ENCODE measurements around the gene KRT32.

The KRT32 gene

DNA sequence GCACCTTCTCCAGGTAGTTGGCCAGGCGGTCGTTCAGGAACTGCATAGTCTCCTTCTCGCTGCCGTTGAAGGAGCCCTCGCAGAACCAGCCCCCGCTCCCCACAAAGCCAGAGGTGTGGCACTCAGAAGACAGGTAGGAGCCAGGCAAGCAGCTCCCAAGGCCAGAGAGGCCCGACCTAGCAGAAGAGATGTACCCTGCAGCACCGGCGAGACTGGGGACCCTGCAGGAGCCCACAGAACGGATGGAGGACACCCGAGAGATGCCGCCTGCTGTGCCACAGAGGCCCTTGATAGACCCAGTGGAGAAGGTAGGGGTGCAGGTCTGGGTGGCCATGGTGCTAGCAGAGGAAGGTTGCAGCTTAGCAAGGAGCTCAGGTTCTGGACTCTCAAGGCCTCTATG lies 22.3 kb upstream of the KRT32 start, which contains the start of gene KRT36:
Gene KRT36, minus strand, starts transcription at position 380 of the 400 bp plus-strand sequence. Its CDS starts 46 bp downstream, at position 334.
- no peaks in the 10 kb centered on the region for H3K4me1 ChIP-seq (ENCODE audit: control insufficient read depth, low read length)
- H3K27ac ChIP-seq (ENCODE audit: low read depth, low read length), result no peak within 1 kb of the TSS
- no peaks in the 10 kb centered on the region for H3F3A ChIP-seq (ENCODE audit: control insufficient read depth, insufficient read depth)
- no peak within 1 kb of the TSS for H3K4me2 ChIP-seq (ENCODE audit: low read length)
- no peaks in the 10 kb centered on the region for H3K36me3 ChIP-seq (ENCODE audit: control insufficient read depth, low read length)
- no peaks in the 10 kb centered on the region for H4K20me1 ChIP-seq (ENCODE audit: control insufficient read depth, insufficient read depth, low read depth, low read length)
- H3K4me3 ChIP-seq (ENCODE audit: low read length), result no peak within 1 kb of the TSS
- H3K79me2 ChIP-seq (ENCODE audit: control insufficient read depth, low read length), result no peaks in the 10 kb centered on the region
- no peaks in the 10 kb centered on the region for H3K9me3 ChIP-seq (ENCODE audit: control insufficient read depth, insufficient read depth, low read length)
- TF ChIP-seq, protein P1, sequence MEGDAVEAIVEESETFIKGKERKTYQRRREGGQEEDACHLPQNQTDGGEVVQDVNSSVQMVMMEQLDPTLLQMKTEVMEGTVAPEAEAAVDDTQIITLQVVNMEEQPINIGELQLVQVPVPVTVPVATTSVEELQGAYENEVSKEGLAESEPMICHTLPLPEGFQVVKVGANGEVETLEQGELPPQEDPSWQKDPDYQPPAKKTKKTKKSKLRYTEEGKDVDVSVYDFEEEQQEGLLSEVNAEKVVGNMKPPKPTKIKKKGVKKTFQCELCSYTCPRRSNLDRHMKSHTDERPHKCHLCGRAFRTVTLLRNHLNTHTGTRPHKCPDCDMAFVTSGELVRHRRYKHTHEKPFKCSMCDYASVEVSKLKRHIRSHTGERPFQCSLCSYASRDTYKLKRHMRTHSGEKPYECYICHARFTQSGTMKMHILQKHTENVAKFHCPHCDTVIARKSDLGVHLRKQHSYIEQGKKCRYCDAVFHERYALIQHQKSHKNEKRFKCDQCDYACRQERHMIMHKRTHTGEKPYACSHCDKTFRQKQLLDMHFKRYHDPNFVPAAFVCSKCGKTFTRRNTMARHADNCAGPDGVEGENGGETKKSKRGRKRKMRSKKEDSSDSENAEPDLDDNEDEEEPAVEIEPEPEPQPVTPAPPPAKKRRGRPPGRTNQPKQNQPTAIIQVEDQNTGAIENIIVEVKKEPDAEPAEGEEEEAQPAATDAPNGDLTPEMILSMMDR (IDR thresholded peaks at IDR 0.05; ENCODE audit: low read depth, low read length, poor library complexity, severe bottlenecking), result no peak
- no peak for TF ChIP-seq EZH2phosphoT487 (IDR thresholded peaks at IDR 0.05; ENCODE audit: borderline replicate concordance, low read length)
- H3K27me3 ChIP-seq (ENCODE audit: control insufficient read depth, low read length), result no peaks in the 10 kb centered on the region
- H3K9me2 ChIP-seq (replicated peaks; ENCODE audit: control insufficient read depth, low read length), result no peaks in the 10 kb centered on the region

DNA sequence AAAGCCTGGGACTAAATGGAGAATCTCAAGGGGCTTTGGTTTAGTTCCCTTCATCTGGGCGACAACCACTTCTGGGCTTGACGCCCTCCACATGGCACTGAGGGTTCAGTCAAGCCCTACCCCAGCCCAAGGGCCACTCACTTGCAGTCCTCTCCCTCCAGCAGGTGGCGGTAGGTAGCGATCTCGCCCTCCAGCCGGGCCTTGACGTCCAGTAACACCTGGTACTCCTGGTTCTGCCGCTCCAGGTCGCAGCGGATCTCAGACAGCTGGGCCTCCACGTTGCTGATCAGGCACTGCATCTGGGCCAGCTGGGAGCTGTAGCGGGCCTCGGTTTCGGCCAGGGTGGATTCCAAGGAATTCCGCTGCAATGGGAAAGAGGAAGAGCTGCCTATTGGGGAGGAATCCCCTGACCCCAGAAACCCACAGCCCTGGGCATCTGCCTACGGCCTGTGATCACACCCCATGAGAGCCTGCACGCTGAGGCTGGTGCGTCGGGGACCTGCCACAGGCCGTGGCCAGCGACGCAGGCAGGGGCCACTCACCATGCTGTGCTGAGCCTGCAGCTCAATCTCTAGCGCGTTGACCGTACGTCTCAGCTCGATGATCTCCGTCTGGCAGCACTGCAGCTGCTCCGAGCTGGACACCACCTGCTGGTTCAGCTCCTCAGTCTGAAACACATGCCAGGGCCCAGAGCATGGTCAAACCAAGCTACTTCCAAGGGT lies 19.8 kb upstream of the KRT32 start:
- H3K79me2 ChIP-seq (ENCODE audit: control insufficient read depth, low read length), result no peaks in the 10 kb centered on the region
- H3K9me3 ChIP-seq (ENCODE audit: control insufficient read depth, insufficient read depth, low read length), result no peaks in the 10 kb centered on the region
- no peaks in the 10 kb centered on the region for H4K20me1 ChIP-seq (ENCODE audit: control insufficient read depth, insufficient read depth, low read depth, low read length)
- no peaks in the 10 kb centered on the region for H3F3A ChIP-seq (ENCODE audit: control insufficient read depth, insufficient read depth)
- H3K4me1 ChIP-seq (ENCODE audit: control insufficient read depth, low read length), result no peaks in the 10 kb centered on the region
- H3K9me2 ChIP-seq (replicated peaks; ENCODE audit: control insufficient read depth, low read length), result no peaks in the 10 kb centered on the region
- H3K4me3 ChIP-seq (ENCODE audit: low read length), result no peak overlapping the region
- H3K27ac ChIP-seq (ENCODE audit: low read depth, low read length), result no peak overlapping the region
- no peaks in the 10 kb centered on the region for H3K27me3 ChIP-seq (ENCODE audit: control insufficient read depth, low read length)
- no peak overlapping the region for H3K4me2 ChIP-seq (ENCODE audit: low read length)
- no peak for TF ChIP-seq EZH2phosphoT487 (IDR thresholded peaks at IDR 0.05; ENCODE audit: borderline replicate concordance, low read length)
- TF ChIP-seq, protein P1 (IDR thresholded peaks at IDR 0.05; ENCODE audit: low read depth, low read length, poor library complexity, severe bottlenecking), result peak; percentile 72
- no peaks in the 10 kb centered on the region for H3K36me3 ChIP-seq (ENCODE audit: control insufficient read depth, low read length)

DNA sequence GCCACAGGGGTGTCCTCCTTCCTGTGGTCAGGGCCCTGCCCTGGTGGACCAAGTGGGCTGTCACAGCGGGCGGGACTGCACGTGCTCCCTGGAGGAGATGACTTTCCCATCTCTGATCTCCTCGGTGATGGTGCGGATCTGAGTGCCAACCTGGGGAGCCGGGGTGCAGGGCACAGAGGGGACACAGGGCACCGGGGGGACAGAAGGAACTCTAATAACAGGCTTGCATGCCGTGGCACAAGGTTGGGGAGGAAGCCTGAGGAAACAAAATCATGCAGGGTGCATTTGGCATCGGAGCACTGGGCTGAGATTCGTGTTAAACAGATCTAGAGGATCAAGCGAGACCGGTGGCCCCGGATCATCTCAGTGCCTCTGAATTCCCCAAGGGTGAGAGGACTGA lies 19.1 kb upstream of the KRT32 start:
- H3K4me1 ChIP-seq (ENCODE audit: control insufficient read depth, low read length), result no peaks in the 10 kb centered on the region
- H3F3A ChIP-seq (ENCODE audit: control insufficient read depth, insufficient read depth), result no peaks in the 10 kb centered on the region
- H3K27ac ChIP-seq (ENCODE audit: low read depth, low read length), result no peak overlapping the region
- no peak for TF ChIP-seq EZH2phosphoT487 (IDR thresholded peaks at IDR 0.05; ENCODE audit: borderline replicate concordance, low read length)
- TF ChIP-seq, protein P1 (IDR thresholded peaks at IDR 0.05; ENCODE audit: low read depth, low read length, poor library complexity, severe bottlenecking), result no peak
- H3K9me2 ChIP-seq (replicated peaks; ENCODE audit: control insufficient read depth, low read length), result no peaks in the 10 kb centered on the region
- no peaks in the 10 kb centered on the region for H3K79me2 ChIP-seq (ENCODE audit: control insufficient read depth, low read length)
- H3K9me3 ChIP-seq (ENCODE audit: control insufficient read depth, insufficient read depth, low read length), result no peaks in the 10 kb centered on the region
- H3K36me3 ChIP-seq (ENCODE audit: control insufficient read depth, low read length), result no peaks in the 10 kb centered on the region
- no peaks in the 10 kb centered on the region for H3K27me3 ChIP-seq (ENCODE audit: control insufficient read depth, low read length)
- H4K20me1 ChIP-seq (ENCODE audit: control insufficient read depth, insufficient read depth, low read depth, low read length), result no peaks in the 10 kb centered on the region
- no peak overlapping the region for H3K4me2 ChIP-seq (ENCODE audit: low read length)
- no peak overlapping the region for H3K4me3 ChIP-seq (ENCODE audit: low read length)
